Spleen (tissue), 7 donors: ENCODE measurements around the gene CSF2RB.

ENCODE experiments used
- CTCF ChIP-seq, 11 experiments: fragments of 200-600 bp in 7 of 11; fragments of 450-650 bp in 4 of 11; sonication (generic) in 4 of 11; IDR thresholded peaks in 8 of 11; conservative IDR thresholded peaks in 3 of 11; 1 replicate in 7 of 11; 2 replicates in 4 of 11; pipeline versions ENCODE4 v1.4.0 to v1.8.0; 2016 to 2021; ENCODE audit warnings: antibody characterized with exemption in 11 of 11, inconsistent platforms in 4 of 11, mild to moderate bottlenecking in 1 of 11
- POLR2A ChIP-seq, 3 donors: fragments of 450-650 bp; IDR thresholded peaks; one replicate each; pipeline ENCODE4 v1.5.1; 2017; ENCODE audit warnings: antibody characterized with exemption in 3 of 3, mild to moderate bottlenecking in 1 of 3
- POLR2AphosphoS5 ChIP-seq, 3 donors: sonication (generic); formaldehyde crosslinking; IDR thresholded peaks; one replicate each; pipeline ENCODE4 v1.5.1; 2017; ENCODE audit warnings: antibody characterized with exemption in 3 of 3
- donor health status: DM: no; HTN: no; CAD: no; lungs with moderate emphysema.
- donor health status: DM: no; HTN: no; CAD: no.
- donor health status: DM: no; HTN: no; CAD: no.

GRCh38 chr22:36879775-36880174, 33.7 kb upstream of the CSF2RB start:
- no peak for TF ChIP-seq CTCF (IDR thresholded peaks at IDR 0.05 in 8 of 11, conservative IDR thresholded peaks at IDR 0.05 in 3 of 11)
- no peak for TF ChIP-seq POLR2AphosphoS5 (IDR thresholded peaks at IDR 0.05)
- no peak for TF ChIP-seq POLR2A (IDR thresholded peaks at IDR 0.05)
